GM12878 (cell line): ENCODE data around the gene RNF148.

ENCODE experiments used
- CREB1 ChIP-seq: IDR thresholded peaks from 2 replicates; pipeline ENCODE4 v1.6.1; 2012; ENCODE audit warnings: low read depth, mild to moderate bottlenecking, inconsistent platforms
- CTCF ChIP-seq, 3 experiments: IDR thresholded peaks in 2 of 3; conservative IDR thresholded peaks in 1 of 3; 2 replicates each; pipeline ENCODE4 v1.5.1; 2011; ENCODE audit warnings: low read depth in 3 of 3, low read length in 3 of 3, mild to moderate bottlenecking in 3 of 3, control low read depth in 2 of 3, moderate library complexity in 2 of 3, inconsistent platforms in 1 of 3, mixed read lengths in 1 of 3; ENCODE audit not compliant: control insufficient read depth in 2 of 3, insufficient read depth in 1 of 3; ENCODE audit errors: extremely low read depth in 1 of 3
- EP300 ChIP-seq, 2 experiments: fragments of 150-350 bp in 1 of 2; IDR thresholded peaks; 2 replicates each; pipeline ENCODE4 v1.6.1; 2011 to 2012; ENCODE audit warnings: low read depth in 2 of 2, low read length in 2 of 2, borderline replicate concordance in 1 of 2, improper control_type of control experiment in 1 of 2, inconsistent platforms in 1 of 2; ENCODE audit not compliant: control insufficient read depth in 1 of 2
- HDAC2 ChIP-seq: fragments of 200-600 bp; sonication (generic); IDR thresholded peaks from 2 replicates; pipeline ENCODE4 v1.6.1; 2017
- MYC ChIP-seq: IDR thresholded peaks from 2 replicates; pipeline ENCODE4 v1.6.1; 2011; ENCODE audit warnings: mild to moderate bottlenecking, low read length, moderate library complexity, inconsistent platforms; ENCODE audit not compliant: insufficient read depth, insufficient replicate concordance, insufficient read length, severe bottlenecking
- NFIC ChIP-seq: IDR thresholded peaks from 2 replicates; pipeline ENCODE4 v1.6.1; 2012; ENCODE audit warnings: low read depth, mild to moderate bottlenecking, inconsistent platforms, low read length, moderate library complexity
- POLR2A ChIP-seq: IDR thresholded peaks from 2 replicates; pipeline ENCODE4 v1.6.1; 2011; ENCODE audit warnings: low read depth, mild to moderate bottlenecking, low read length
- SIX5 ChIP-seq: IDR thresholded peaks from 2 replicates; pipeline ENCODE4 v1.6.1; 2011; ENCODE audit warnings: mild to moderate bottlenecking, low read depth, low read length, moderate library complexity; ENCODE audit not compliant: severe bottlenecking
- STAT3 ChIP-seq: IDR thresholded peaks from 2 replicates; pipeline ENCODE4 v1.6.1; 2011; ENCODE audit warnings: low read depth, low read length, improper control_type of control experiment
- ZSCAN29 ChIP-seq: fragments of 450-650 bp; IDR thresholded peaks from 2 replicates; pipeline ENCODE4 v1.6.1; 2017; ENCODE audit warnings: mild to moderate bottlenecking, moderate library complexity

- TF ChIP-seq CREB1 = no peak
- no peak for TF ChIP-seq HDAC2
- TF ChIP-seq POLR2A = no peak
- TF ChIP-seq MYC = no peak
- peak in 1 of 3 experiments; percentile 1; a peak in 1 of 6 replicates for TF ChIP-seq CTCF (IDR thresholded peaks at IDR 0.05 in 2 of 3, conservative IDR thresholded peaks at IDR 0.05 in 1 of 3; ENCODE audit: control insufficient read depth in 2 of 3, extremely low read depth in 1 of 3, insufficient read depth in 1 of 3, low read depth in 3 of 3, low read length in 3 of 3)
- TF ChIP-seq NFIC = no peak
- TF ChIP-seq STAT3 = no peak
- no peak for TF ChIP-seq EP300 (IDR thresholded peaks at IDR 0.05; ENCODE audit: borderline replicate concordance in 1 of 2, control insufficient read depth in 1 of 2, low read depth in 2 of 2, low read length in 2 of 2)
- TF ChIP-seq ZSCAN29 = no peak
- TF ChIP-seq SIX5 = no peak
Measured at GRCh38 chr7:122689346-122690109, 13.2 kb downstream of the RNF148 start.
